ENCODE data around the gene USP31. TPM values are rescaled to one million over a fixed set of nuclear protein-coding genes. Genes with fewer than 3 reads are reported as not detected.

USP31 gene
- total RNA-seq, 2 experiments from 2014 or later, result 1.6 to 1.7 TPM

DNA sequence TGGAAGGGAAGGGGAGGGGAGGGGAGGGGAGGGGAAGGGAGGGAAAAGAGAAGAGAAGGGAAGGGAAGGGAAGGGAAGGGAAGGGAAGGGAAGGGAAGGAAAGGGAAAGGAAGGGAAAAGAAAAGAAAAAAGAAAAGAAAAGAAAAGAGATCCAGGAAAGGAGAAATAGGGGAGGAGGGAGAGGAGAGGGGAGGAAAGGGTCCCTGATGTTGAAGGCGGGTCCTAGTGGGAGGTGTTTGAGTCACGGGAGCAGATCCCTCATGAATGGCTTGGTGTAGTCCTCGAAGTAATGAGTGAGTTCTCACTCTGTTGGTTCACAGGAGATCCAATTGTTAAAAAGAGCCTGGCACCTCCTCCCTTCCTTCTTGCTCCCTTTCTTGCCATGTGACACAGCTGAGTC lies 6.9 kb upstream of the USP31 start:
- H3K27me3 ChIP-seq (ENCODE audit: control insufficient read depth in 1 of 2, insufficient read depth in 2 of 2, low read length in 2 of 2), result peaks cover 0 to 4% of the 10 kb centered on the region in 2 experiments
- ChIA-PET POLR2A (no interaction called here), CTCF (no interaction called here)
- H3K9me3 Mint-ChIP-seq, result no peaks in the 10 kb centered on the region
- no peaks in the 10 kb centered on the region for H3K9me3 ChIP-seq (ENCODE audit: control insufficient read depth in 1 of 2, insufficient read depth in 1 of 2, low read length in 2 of 2)
- DNase-seq, result no peak
- no peak overlapping the region for H3K4me3 ChIP-seq (ENCODE audit: low read length)
- TF ChIP-seq, protein P1, sequence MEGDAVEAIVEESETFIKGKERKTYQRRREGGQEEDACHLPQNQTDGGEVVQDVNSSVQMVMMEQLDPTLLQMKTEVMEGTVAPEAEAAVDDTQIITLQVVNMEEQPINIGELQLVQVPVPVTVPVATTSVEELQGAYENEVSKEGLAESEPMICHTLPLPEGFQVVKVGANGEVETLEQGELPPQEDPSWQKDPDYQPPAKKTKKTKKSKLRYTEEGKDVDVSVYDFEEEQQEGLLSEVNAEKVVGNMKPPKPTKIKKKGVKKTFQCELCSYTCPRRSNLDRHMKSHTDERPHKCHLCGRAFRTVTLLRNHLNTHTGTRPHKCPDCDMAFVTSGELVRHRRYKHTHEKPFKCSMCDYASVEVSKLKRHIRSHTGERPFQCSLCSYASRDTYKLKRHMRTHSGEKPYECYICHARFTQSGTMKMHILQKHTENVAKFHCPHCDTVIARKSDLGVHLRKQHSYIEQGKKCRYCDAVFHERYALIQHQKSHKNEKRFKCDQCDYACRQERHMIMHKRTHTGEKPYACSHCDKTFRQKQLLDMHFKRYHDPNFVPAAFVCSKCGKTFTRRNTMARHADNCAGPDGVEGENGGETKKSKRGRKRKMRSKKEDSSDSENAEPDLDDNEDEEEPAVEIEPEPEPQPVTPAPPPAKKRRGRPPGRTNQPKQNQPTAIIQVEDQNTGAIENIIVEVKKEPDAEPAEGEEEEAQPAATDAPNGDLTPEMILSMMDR (IDR thresholded peaks at IDR 0.05), result no peak
- H3K4me1 ChIP-seq (ENCODE audit: insufficient read depth, low read length), result peaks cover 6% of the 10 kb centered on the region
- peaks cover 48% of the 10 kb centered on the region for H3K27me3 Mint-ChIP-seq
- no peak for ATAC-seq (ENCODE audit: poor library complexity)
- H3K36me3 Mint-ChIP-seq (ENCODE audit: low read depth), result no peaks in the 10 kb centered on the region
- H3K4me1 Mint-ChIP-seq (ENCODE audit: low read depth), result peaks cover 5% of the 10 kb centered on the region
- intact Hi-C loops (cut with DNase I, micrococcal nuclease), result no loop called here
- H3K36me3 ChIP-seq (ENCODE audit: insufficient read depth, low read length), result no peaks in the 10 kb centered on the region
- no peak overlapping the region for H3K27ac ChIP-seq (ENCODE audit: low read depth in 1 of 2, low read length in 2 of 2)
- no peak overlapping the region for H3K27ac Mint-ChIP-seq
- H3K4me3 Mint-ChIP-seq, result no peak overlapping the region

DNA sequence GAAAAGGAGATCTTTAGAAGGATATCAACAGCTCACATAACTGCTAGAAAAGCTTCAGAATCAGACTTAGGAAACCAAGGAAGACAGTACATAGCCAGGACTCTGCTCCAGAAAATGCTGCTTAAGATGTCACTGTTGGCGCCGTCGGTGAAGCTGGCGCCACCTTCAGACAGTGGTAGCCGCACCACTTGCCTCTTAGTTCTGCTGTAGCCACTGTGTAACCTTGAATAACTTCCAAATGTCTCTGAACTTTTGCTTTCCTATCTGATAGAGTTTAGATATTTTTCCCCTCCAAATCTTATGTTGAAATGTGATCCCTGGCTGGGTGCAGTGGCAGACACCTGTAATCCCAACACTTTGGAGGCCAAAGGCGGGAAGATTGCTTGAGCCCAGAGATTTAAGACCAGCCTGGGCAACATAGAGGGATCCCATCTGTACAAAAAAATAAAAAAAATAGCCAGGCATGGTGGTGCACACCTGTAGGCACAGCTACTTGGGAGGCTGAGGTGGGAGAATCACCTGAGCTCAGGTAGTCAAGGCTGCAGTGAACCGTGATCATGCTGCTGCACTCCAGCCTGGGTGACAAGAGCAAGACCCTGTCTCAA lies 6.3 kb upstream of the USP31 start:
- H3K27ac Mint-ChIP-seq, result no peak overlapping the region
- peaks cover 46% of the 10 kb centered on the region for H3K27me3 Mint-ChIP-seq
- no peaks in the 10 kb centered on the region for H3K36me3 Mint-ChIP-seq (ENCODE audit: low read depth)
- H3K4me1 Mint-ChIP-seq (ENCODE audit: low read depth), result peaks cover 5% of the 10 kb centered on the region
- H3K9me3 ChIP-seq (ENCODE audit: control insufficient read depth in 1 of 2, insufficient read depth in 1 of 2, low read length in 2 of 2), result no peaks in the 10 kb centered on the region
- no peak overlapping the region for H3K27ac ChIP-seq (ENCODE audit: low read depth in 1 of 2, low read length in 2 of 2)
- H3K4me3 Mint-ChIP-seq, result no peak overlapping the region
- DNase-seq, result peak in 2 of 14 experiments; percentile 12 to 16
- peaks cover 0 to 4% of the 10 kb centered on the region in 2 experiments for H3K27me3 ChIP-seq (ENCODE audit: control insufficient read depth in 1 of 2, insufficient read depth in 2 of 2, low read length in 2 of 2)
- CTCF ChIA-PET, result no interaction called here
- peaks cover 6% of the 10 kb centered on the region for H3K4me1 ChIP-seq (ENCODE audit: insufficient read depth, low read length)
- H3K36me3 ChIP-seq (ENCODE audit: insufficient read depth, low read length), result no peaks in the 10 kb centered on the region
- no peak for ATAC-seq (ENCODE audit: poor library complexity)
- H3K9me3 Mint-ChIP-seq, result no peaks in the 10 kb centered on the region
- POLR2A ChIA-PET, result no interaction called here
- TF ChIP-seq, protein P1 (IDR thresholded peaks at IDR 0.05), result no peak
- H3K4me3 ChIP-seq (ENCODE audit: low read length), result no peak overlapping the region
- intact Hi-C loops (cut with DNase I, micrococcal nuclease), result no loop called here

DNA sequence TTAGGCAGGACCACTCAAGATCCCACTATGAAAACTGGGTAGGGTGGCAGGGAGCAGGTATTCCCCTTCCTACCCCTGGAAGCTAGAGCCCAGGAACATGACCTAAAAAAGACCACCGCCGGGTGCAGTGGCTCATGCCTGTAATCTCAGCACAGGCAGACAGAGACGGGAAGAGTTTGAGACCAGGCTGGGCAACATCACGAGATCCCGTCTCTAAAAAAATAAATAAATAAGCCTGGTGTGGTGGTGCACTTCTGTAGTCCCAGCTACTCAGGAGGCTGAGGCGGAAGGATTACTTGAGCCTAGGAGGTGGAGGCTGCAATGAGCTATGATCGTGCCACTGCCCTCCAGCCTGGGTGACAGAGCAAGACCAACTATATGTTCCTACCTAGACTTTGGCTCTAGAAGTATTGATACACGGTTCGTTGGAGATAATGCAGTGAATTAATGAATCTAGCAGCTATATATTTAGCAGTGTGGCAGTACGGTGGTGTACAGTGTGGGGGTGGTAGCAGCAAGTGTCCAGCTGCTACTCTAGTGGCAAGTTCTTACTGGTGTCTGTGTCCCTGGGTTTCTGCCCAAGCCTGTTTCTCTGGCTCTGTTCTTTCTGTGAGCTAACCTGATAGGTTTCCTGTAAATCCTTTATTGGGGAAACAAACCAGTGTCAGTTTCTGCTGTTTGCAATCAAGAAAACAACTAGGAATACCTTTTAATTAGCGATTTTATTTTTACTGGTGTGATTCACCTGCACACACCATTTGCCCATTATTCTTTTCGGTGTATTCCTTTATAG lies 3.3 kb upstream of the USP31 start:
- TF ChIP-seq, protein P1 (IDR thresholded peaks at IDR 0.05), result no peak
- Mint-ChIP-seq H3K27ac (no peak overlapping the region), H3K27me3 (peaks cover 30% of the 10 kb centered on the region), H3K4me3 (peak overlapping the region; percentile 42), H3K9me3 (no peaks in the 10 kb centered on the region), H3K4me1 (ENCODE audit: low read depth) (peaks cover 19% of the 10 kb centered on the region), H3K36me3 (ENCODE audit: low read depth) (peaks cover 9% of the 10 kb centered on the region)
- ATAC-seq (ENCODE audit: poor library complexity) (no peak), DNase-seq (no peak)
- peaks cover 0 to 4% of the 10 kb centered on the region in 2 experiments for H3K27me3 ChIP-seq (ENCODE audit: control insufficient read depth in 1 of 2, insufficient read depth in 2 of 2, low read length in 2 of 2)
- intact Hi-C loops (cut with DNase I, micrococcal nuclease), result no loop called here
- ChIA-PET POLR2A (no interaction called here), CTCF (no interaction called here)
- H3K27ac ChIP-seq (ENCODE audit: low read depth in 1 of 2, low read length in 2 of 2), result no peak overlapping the region
- no peaks in the 10 kb centered on the region for H3K9me3 ChIP-seq (ENCODE audit: control insufficient read depth in 1 of 2, insufficient read depth in 1 of 2, low read length in 2 of 2)
- no peak overlapping the region for H3K4me3 ChIP-seq (ENCODE audit: low read length)
- no peaks in the 10 kb centered on the region for H3K36me3 ChIP-seq (ENCODE audit: insufficient read depth, low read length)
- peaks cover 19% of the 10 kb centered on the region for H3K4me1 ChIP-seq (ENCODE audit: insufficient read depth, low read length)

Measured in CD4-positive, alpha-beta T cell (primary cell).